HepG2 (cell line): ENCODE results near the gene CA11. TPM values are rescaled to one million over a fixed set of nuclear protein-coding genes. Genes with fewer than 3 reads are reported as not detected.
A peak's percentile ranks its signal among the peaks of the same experiment; 100 is the strongest.
"Not testable (repeated sequence)": the region's sequence is repeated elsewhere in the genome, so short reads cannot be mapped to it uniquely, and the experiment has no call there.

ENCODE experiments used
- ATAC-seq: fragments of 200-7000 bp; cut with Tn5 transposase; 3 replicates; pipeline ENCODE4 v1.9.1; 2020; ENCODE audit warnings: mild to moderate bottlenecking, moderate library complexity
- BruUV-seq: library from RNA; stranded (reverse); fragments of 400-500 nt; replicated peaks from 2 replicates; lab custom pipeline; 2021; lab: Mats Ljungman, UMichigan
- CTCF ChIA-PET: fragments of 300-600 bp; formaldehyde crosslinking; extraction: SDS; loops from one replicate; lab custom pipeline; 2021; ENCODE audit warnings: low total read pairs, inconsistent platforms, low intra/inter-chr PET ratio; lab: Yijun Ruan, JAX
- POLR2A ChIA-PET: fragments of 350-600 bp; sonication (Branson Sonifier 250); formaldehyde crosslinking; loops from one replicate; lab custom pipeline; 2020; ENCODE audit warnings: antibody characterized with exemption, inconsistent platforms; lab: Yijun Ruan, JAX
- DNase-seq: peaks from one replicate; pipeline ENCODE4 v3.0.0-alpha.2; 2015; ENCODE audit warnings: low spot score
- FAIRE-seq: peaks from 3 replicates; lab custom pipeline; 2011; peaks lifted over from hg19 to GRCh38; lab: Jason Lieb, UNC
- H2AFZ ChIP-seq: one replicate; pipeline ENCODE4 v1.6.1; 2011; ENCODE audit warnings: low read length, inconsistent platforms
- H3K27ac ChIP-seq: fragments of 300-600 bp; 3 replicates; pipeline ENCODE4 v1.8.0; 2011; ENCODE audit warnings: mixed run types, mild to moderate bottlenecking, mixed read lengths, low read length, inconsistent platforms; ENCODE audit not compliant: insufficient read depth; ENCODE audit errors: extremely low read length
- H3K27me3 ChIP-seq, 2 experiments: fragments of 200-600 bp in 1 of 2; 2 replicates in 1 of 2; 3 replicates in 1 of 2; pipeline versions ENCODE4 v1.6.0 to v1.8.0; 2011; ENCODE audit warnings: low read length in 2 of 2, mild to moderate bottlenecking in 2 of 2, moderate library complexity in 2 of 2, inconsistent platforms in 1 of 2; ENCODE audit not compliant: insufficient read depth in 2 of 2, control insufficient read depth in 1 of 2
- H3K36me3 ChIP-seq, 2 experiments: fragments of 200-600 bp in 1 of 2; replicated peaks in 1 of 2; 2 replicates in 1 of 2; 3 replicates in 1 of 2; pipeline versions ENCODE4 v1.5.1 to v1.8.0; 2011; ENCODE audit warnings: low read length in 2 of 2, inconsistent platforms in 1 of 2; ENCODE audit not compliant: insufficient read depth in 2 of 2, control insufficient read depth in 1 of 2
- H3K4me1 ChIP-seq: 2 replicates; pipeline ENCODE4 v1.5.1; 2012; ENCODE audit warnings: low read length, inconsistent platforms; ENCODE audit not compliant: insufficient read depth
- H3K4me2 ChIP-seq: 2 replicates; pipeline ENCODE4 v1.6.0; 2011; ENCODE audit warnings: low read depth, low read length, inconsistent platforms
- H3K4me3 ChIP-seq, 3 experiments: fragments of 200-600 bp in 1 of 3; sonication (generic), shearing (Covaris generic) in 1 of 3; replicated peaks in 1 of 3; 2 replicates each; pipeline ENCODE4 v1.5.1; 2011 to 2016; ENCODE audit warnings: low read length in 3 of 3, inconsistent platforms in 2 of 3, low read depth in 2 of 3, mild to moderate bottlenecking in 2 of 3, control low read depth in 1 of 3, mixed read lengths in 1 of 3; ENCODE audit not compliant: insufficient read depth in 1 of 3
- H3K79me2 ChIP-seq: one replicate; pipeline ENCODE4 v1.6.1; 2011; ENCODE audit warnings: low read length, inconsistent platforms; ENCODE audit not compliant: insufficient read depth
- H3K9ac ChIP-seq: 2 replicates; pipeline ENCODE4 v1.6.0; 2011; ENCODE audit warnings: mild to moderate bottlenecking, low read depth, low read length, inconsistent platforms; ENCODE audit not compliant: insufficient read depth
- H3K9me3 ChIP-seq: 2 replicates; pipeline ENCODE4 v1.5.1; 2012; ENCODE audit warnings: mild to moderate bottlenecking, low read length
- H4K20me1 ChIP-seq: 2 replicates; pipeline ENCODE4 v1.6.0; 2011; ENCODE audit warnings: inconsistent platforms, mild to moderate bottlenecking, low read length, moderate library complexity; ENCODE audit not compliant: insufficient read depth
- HNF4A ChIP-seq: sonication (generic); formaldehyde crosslinking; IDR thresholded peaks from 2 replicates; pipeline ENCODE4 v1.4.0; 2020; ENCODE audit warnings: missing genetic modification reagents
- WGBS: methylation state at CpG from one replicate; pipeline ENCODE4 v1.1.6; 2017; ENCODE audit warnings: low lambda C conversion rate; 5-methylcytosine and 5-hydroxymethylcytosine counted together
- in situ Hi-C: cut with HindIII; loops from 2 replicates; pipeline ENCODE4 v1.10.0; 2017; ENCODE audit warnings: low pct_unique_long_range_greater_than_20kb; ENCODE audit not compliant: extremely low pct_ligation_motif_present
- intact Hi-C: fragments of 100-400 bp; cut with micrococcal nuclease; formaldehyde crosslinking; loops from one replicate; pipeline ENCODE4 v1.10.0; 2022; ENCODE audit not compliant: unreplicated experiment
- polyA plus RNA-seq, 8 experiments: library from polyadenylated mRNA; depleted of rRNA in 3 of 8; stranded (reverse) in 7 of 8; unstranded in 1 of 8; fragments of >200 nt; fragmentation: Illumina TruSeq in 4 of 8; extraction: Trizol in 4 of 8; gene quantifications; 2 replicates each; pipeline versions ENCODE4 v1.2.1 to v1.2.3, GENCODE V29; 2011 to 2016; ENCODE audit warnings: low read depth in 4 of 8, missing spikeins in 1 of 8, mixed read lengths in 1 of 8; ENCODE audit not compliant: insufficient read depth in 1 of 8
- total RNA-seq, 5 experiments: library from RNA; depleted of rRNA; stranded (reverse); fragments of >200 nt; fragmentation: Illumina TruSeq; extraction: Trizol; gene quantifications; 2 replicates each; pipeline ENCODE4 v1.2.3, GENCODE V29; 2016; ENCODE audit warnings: low read depth in 1 of 5
- TF ChIP-seq, protein P1 (sequence below): sonication (generic); formaldehyde crosslinking; IDR thresholded peaks from 2 replicates; pipeline ENCODE4 v1.4.0; 2020; ENCODE audit warnings: missing genetic modification reagents, mild to moderate bottlenecking, borderline replicate concordance

CA11 gene
- total and polyA plus RNA-seq, 2 of the 13 experiments (the other 11 are each of a cell fraction or from before 2014, with no cell fraction given), result 0.41 to 0.58 TPM

DNA sequence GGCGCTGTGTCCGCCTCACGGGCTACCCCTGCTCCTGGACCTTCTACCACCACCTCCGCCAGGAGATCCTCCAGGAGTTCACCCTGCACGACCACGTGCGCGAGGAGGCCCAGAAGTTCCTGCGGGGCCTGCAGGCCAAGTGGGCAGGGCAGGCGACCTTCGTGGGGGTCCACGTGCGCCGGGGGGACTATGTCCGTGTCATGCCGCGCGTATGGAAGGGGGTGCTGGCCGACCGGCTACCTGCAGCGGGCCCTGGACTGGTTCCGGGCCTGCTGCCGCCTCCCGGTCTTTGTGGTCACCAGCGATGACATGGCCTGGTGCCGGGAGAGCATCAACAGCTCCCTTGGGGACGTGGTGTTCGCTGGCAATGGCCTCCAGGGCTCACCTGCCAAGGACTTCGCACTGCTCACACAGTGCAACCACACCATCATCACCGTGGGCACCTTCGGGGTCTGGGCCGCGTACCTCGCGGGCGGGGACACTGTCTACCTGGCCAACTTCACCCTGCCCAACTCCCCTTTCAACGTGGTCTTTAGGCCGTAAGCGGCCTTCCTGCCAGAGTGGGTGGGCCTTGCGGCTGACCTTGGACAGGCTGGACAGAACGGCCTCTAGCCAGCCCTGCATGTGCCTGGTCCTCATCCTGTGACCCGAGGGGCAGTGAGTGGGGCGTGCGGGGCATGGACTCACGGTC is 34.6 kb upstream of the CA11 start (continued):
- TF ChIP-seq, protein P1, sequence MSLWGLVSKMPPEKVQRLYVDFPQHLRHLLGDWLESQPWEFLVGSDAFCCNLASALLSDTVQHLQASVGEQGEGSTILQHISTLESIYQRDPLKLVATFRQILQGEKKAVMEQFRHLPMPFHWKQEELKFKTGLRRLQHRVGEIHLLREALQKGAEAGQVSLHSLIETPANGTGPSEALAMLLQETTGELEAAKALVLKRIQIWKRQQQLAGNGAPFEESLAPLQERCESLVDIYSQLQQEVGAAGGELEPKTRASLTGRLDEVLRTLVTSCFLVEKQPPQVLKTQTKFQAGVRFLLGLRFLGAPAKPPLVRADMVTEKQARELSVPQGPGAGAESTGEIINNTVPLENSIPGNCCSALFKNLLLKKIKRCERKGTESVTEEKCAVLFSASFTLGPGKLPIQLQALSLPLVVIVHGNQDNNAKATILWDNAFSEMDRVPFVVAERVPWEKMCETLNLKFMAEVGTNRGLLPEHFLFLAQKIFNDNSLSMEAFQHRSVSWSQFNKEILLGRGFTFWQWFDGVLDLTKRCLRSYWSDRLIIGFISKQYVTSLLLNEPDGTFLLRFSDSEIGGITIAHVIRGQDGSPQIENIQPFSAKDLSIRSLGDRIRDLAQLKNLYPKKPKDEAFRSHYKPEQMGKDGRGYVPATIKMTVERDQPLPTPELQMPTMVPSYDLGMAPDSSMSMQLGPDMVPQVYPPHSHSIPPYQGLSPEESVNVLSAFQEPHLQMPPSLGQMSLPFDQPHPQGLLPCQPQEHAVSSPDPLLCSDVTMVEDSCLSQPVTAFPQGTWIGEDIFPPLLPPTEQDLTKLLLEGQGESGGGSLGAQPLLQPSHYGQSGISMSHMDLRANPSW, result no peak
- peak; percentile 77 for TF ChIP-seq HNF4A

DNA sequence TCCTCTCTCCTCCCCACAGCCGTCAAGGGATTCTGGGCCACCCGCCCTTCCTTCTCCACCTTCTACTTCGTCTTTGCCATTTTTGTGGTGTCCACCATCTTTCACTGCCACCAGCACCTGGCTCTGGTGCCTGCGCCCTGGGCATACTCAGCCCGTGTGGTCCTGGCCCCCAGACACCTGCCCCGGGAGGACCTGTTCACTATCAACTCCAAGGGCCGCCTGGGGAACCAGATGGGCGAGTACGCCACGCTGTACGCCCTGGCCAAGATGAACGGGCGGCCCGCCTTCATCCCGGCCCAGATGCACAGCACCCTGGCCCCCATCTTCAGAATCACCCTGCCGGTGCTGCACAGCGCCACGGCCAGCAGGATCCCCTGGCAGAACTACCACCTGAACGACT is 34.0 kb upstream of the CA11 start:
- FAIRE-seq, H3K27ac ChIP-seq, H2AFZ ChIP-seq, ATAC-seq, DNase-seq, H3K36me3 ChIP-seq, CTCF ChIA-PET, in situ Hi-C loops, BruUV-seq, H3K9ac ChIP-seq, H4K20me1 ChIP-seq, H3K27me3 ChIP-seq, H3K4me3 ChIP-seq, H3K79me2 ChIP-seq, H3K4me2 ChIP-seq, H3K9me3 ChIP-seq: not testable (repeated sequence)
- WGBS, result 79% methylated on average over 12 of the region's 19 CpGs
- H3K4me1 ChIP-seq, result peaks cover 42% of the 10 kb centered on the region
- intact Hi-C loops, result loop anchor here (2.0 kb wide), 1 partner anchor 33 kb away; the partner anchor contains the start of gene CA11
- POLR2A ChIA-PET, result interaction anchor here (1.4 kb wide), 1 partner anchor 15 kb away, joined by 4 read pairs; the partner anchor contains the start of gene FUT2
